Esophagus muscularis mucosa (tissue), 4 donors: Measurements from ENCODE around the gene USP30. TPM values are rescaled to one million over a fixed set of nuclear protein-coding genes. Genes with fewer than 3 reads are reported as not detected.

Experiments used
- DNase-seq: peaks from one replicate; pipeline ENCODE4 v3.0.0-alpha.2; 2017; ENCODE audit errors: extremely low spot score
- H3K27ac ChIP-seq, 4 donors: fragments of 200-600 bp; sonication (generic); replicated peaks in 1 of 4; 1 replicate in 3 of 4; 2 replicates in 1 of 4; pipeline ENCODE4 v1.5.1; 2016 to 2019; ENCODE audit warnings: mild to moderate bottlenecking in 1 of 4
- H3K27me3 ChIP-seq, 4 donors: fragments of 200-600 bp; sonication (generic); one replicate each; pipeline versions ENCODE4 v1.5.1 to v1.6.0; 2016 to 2019
- H3K36me3 ChIP-seq, 4 donors: fragments of 200-600 bp; sonication (generic); one replicate each; pipeline ENCODE4 v1.5.1; 2016 to 2019
- H3K4me1 ChIP-seq, 4 donors: fragments of 200-600 bp; sonication (generic); one replicate each; pipeline ENCODE4 v1.5.1; 2016 to 2019
- H3K4me3 ChIP-seq, 4 donors: fragments of 200-600 bp; sonication (generic); 1 replicate in 2 of 4; 2 replicates in 2 of 4; pipeline ENCODE4 v1.5.1; 2016 to 2019; ENCODE audit warnings: mild to moderate bottlenecking in 4 of 4, moderate library complexity in 1 of 4
- H3K9me3 ChIP-seq, 4 donors: fragments of 200-600 bp; sonication (generic); 1 replicate in 3 of 4; 2 replicates in 1 of 4; pipeline ENCODE4 v1.5.1; 2016 to 2019
- CTCF ChIP-seq, 3 experiments: fragments of 200-600 bp in 2 of 3; fragments of 450-650 bp in 1 of 3; sonication (generic) in 2 of 3; IDR thresholded peaks; one replicate each; pipeline ENCODE4 v1.5.1; 2017 to 2019; ENCODE audit warnings: antibody characterized with exemption in 3 of 3, mild to moderate bottlenecking in 2 of 3, moderate library complexity in 1 of 3
- EP300 ChIP-seq: sonication (generic); formaldehyde crosslinking; IDR thresholded peaks from one replicate; pipeline ENCODE4 v1.6.1; 2017; ENCODE audit warnings: antibody characterized with exemption
- POLR2A ChIP-seq: fragments of 450-650 bp; IDR thresholded peaks from one replicate; pipeline ENCODE4 v1.6.1; 2017; ENCODE audit warnings: antibody characterized with exemption, moderate library complexity, mild to moderate bottlenecking, low read depth
- POLR2AphosphoS5 ChIP-seq, 2 donors: sonication (generic); formaldehyde crosslinking; IDR thresholded peaks; one replicate each; pipeline ENCODE4 v1.6.1; 2017; ENCODE audit warnings: antibody characterized with exemption in 2 of 2
- WGBS: methylation state at CpG from one replicate; pipeline ENCODE4 v1.1.5; 2018; 5-methylcytosine and 5-hydroxymethylcytosine counted together
- intact Hi-C: fragments of 100-400 bp; cut with DNase I; formaldehyde crosslinking; loops from one replicate; pipeline ENCODE4 v1.15.1; 2023
- total RNA-seq, 4 donors: library from RNA; depleted of rRNA; stranded (reverse); fragments of >200 nt; gene quantifications; one replicate each; pipeline versions ENCODE4 v1.1.0 to v1.2.1, GENCODE V29; 2016

USP30 gene
- total RNA-seq, 4 donors from 2014 or later, result 6.2 to 14.6 (median 12.2) TPM

- Histone ChIP-seq H3K27ac (peak within 1 kb of the TSS; percentile 82 to 96 (median 90)), H3K4me1 (peaks cover 82 to 96% (median 90%) of the 10 kb centered on the region in 4 donors), H3K9me3 (no peaks in the 10 kb centered on the region), H3K4me3 (peak within 1 kb of the TSS; percentile 15 to 24 (median 17)), H3K27me3 (no peaks in the 10 kb centered on the region), H3K36me3 (peaks cover 0 to 4% (median 0%) of the 10 kb centered on the region in 4 donors)
- WGBS, result 52% methylated on average over 13 of the region's 14 CpGs
- intact Hi-C loops, result no loop called here
- TF ChIP-seq POLR2AphosphoS5 (IDR thresholded peaks at IDR 0.05) (peak; percentile 92 to 93), EP300 (peak; percentile 77), POLR2A (no peak), CTCF (IDR thresholded peaks at IDR 0.05) (no peak)
- no peak for DNase-seq
These were observed 63.6 kb downstream of the USP30 start, which contains the start of gene ACACB for GRCh38 chr12:109115758-109116610. Gene ACACB, plus strand, starts transcription at chr12:109116587. Its CDS starts 22,819 bp downstream, at chr12:109139406.

DNA sequence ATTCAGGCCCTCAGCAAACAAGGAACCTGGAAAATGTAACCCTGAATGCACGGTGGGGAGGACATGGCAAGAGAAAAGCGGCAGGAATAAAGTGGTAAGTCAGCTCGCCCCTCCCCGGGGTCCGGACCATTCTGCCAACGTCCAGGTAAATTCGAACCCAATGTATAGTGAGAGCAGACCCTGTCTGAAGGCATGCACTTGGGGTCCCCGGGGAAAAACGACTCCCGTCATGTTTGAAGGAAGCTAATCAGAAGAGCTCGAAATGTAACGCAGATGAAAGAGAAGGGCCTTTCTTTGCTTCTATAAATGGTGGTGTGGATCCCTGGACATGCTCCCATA, 64.2 kb downstream of the USP30 start:
- Histone ChIP-seq H3K27ac (peak overlapping the region; percentile 82 to 96 (median 90)), H3K4me3 (peak overlapping the region; percentile 15 to 24 (median 17)), H3K4me1 (peaks cover 88 to 100% (median 91%) of the 10 kb centered on the region in 4 donors), H3K36me3 (peaks cover 0 to 4% (median 0%) of the 10 kb centered on the region in 4 donors), H3K27me3 (no peaks in the 10 kb centered on the region), H3K9me3 (no peaks in the 10 kb centered on the region)
- intact Hi-C loops, result no loop called here
- peak; percentile 15 for TF ChIP-seq POLR2A
- no peak for TF ChIP-seq POLR2AphosphoS5 (IDR thresholded peaks at IDR 0.05)
- DNase-seq, result no peak
- 32% methylated on average over 12 of the region's 12 CpGs for whole genome bisulfite sequencing

- Histone ChIP-seq H3K4me3 (no peak overlapping the region), H3K36me3 (peaks cover 0 to 4% (median 0%) of the 10 kb centered on the region in 4 donors), H3K27ac (peak overlapping the region in 3 of 4 donors; percentile 18 to 92 (median 89)), H3K27me3 (no peaks in the 10 kb centered on the region), H3K9me3 (no peaks in the 10 kb centered on the region), H3K4me1 (peaks cover 55 to 71% (median 64%) of the 10 kb centered on the region in 4 donors)
- no peak for DNase-seq
- TF ChIP-seq CTCF (IDR thresholded peaks at IDR 0.05) (no peak), POLR2A (no peak), POLR2AphosphoS5 (IDR thresholded peaks at IDR 0.05) (no peak), EP300 (no peak)
- intact Hi-C loops, result no loop called here
- 89% methylated on average over 2 of the region's 2 CpGs for WGBS
These were observed 67.7 kb downstream of the USP30 start for GRCh38 chr12:109120095-109120494.

DNA sequence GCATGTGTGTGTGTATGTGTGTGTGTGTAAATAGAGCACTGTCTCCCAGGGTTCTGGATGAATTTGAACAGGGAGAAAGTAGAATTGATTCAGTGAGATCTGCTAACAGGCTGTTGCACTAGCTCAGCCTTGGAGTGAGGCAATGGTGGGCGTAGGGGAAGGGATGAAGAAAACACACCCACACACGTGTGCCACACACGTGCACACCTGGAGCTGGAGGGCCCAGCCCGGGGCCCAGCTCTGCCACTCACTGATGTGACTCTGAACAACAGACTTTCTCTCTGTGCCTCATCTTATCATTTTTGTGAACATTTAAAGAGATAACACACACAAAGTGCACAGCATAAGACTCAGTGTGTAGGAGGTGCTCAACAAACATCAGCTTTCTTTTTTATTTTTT, 68.2 kb downstream of the USP30 start:
- H3K27me3 ChIP-seq, result no peaks in the 10 kb centered on the region
- intact Hi-C loops, result no loop called here
- H3K4me1 ChIP-seq, result peaks cover 50 to 66% (median 62%) of the 10 kb centered on the region in 4 donors
- H3K4me3 ChIP-seq, result no peak overlapping the region
- no peaks in the 10 kb centered on the region for H3K9me3 ChIP-seq
- no peak for DNase-seq
- WGBS, result 83% methylated on average over 4 of the region's 4 CpGs
- TF ChIP-seq EP300 (no peak), POLR2AphosphoS5 (IDR thresholded peaks at IDR 0.05) (no peak), CTCF (IDR thresholded peaks at IDR 0.05) (no peak), POLR2A (no peak)
- H3K27ac ChIP-seq, result peak overlapping the region in 1 of 4 donors; percentile 92
- peaks cover 0 to 4% (median 2%) of the 10 kb centered on the region in 4 donors for H3K36me3 ChIP-seq

GRCh38 chr12:109121346-109121880, 69.0 kb downstream of the USP30 start:
- H3K4me1 ChIP-seq, result peaks cover 44 to 65% (median 58%) of the 10 kb centered on the region in 4 donors
- no peak overlapping the region for H3K4me3 ChIP-seq
- 100% methylated on average over 2 of the region's 3 CpGs for WGBS
- intact Hi-C loops, result no loop called here
- TF ChIP-seq POLR2AphosphoS5 (IDR thresholded peaks at IDR 0.05), result no peak
- no peak for TF ChIP-seq CTCF (IDR thresholded peaks at IDR 0.05)
- TF ChIP-seq POLR2A, result no peak
- TF ChIP-seq EP300, result no peak
- peaks cover 0 to 4% (median 2%) of the 10 kb centered on the region in 4 donors for H3K36me3 ChIP-seq
- H3K9me3 ChIP-seq, result no peaks in the 10 kb centered on the region
- H3K27me3 ChIP-seq, result no peaks in the 10 kb centered on the region
- H3K27ac ChIP-seq, result no peak overlapping the region
- no peak for DNase-seq
